Neuronal stem cell (in vitro differentiated cells): ENCODE data around the gene AKAP12.

Source experiments
- DNase-seq: peaks from one replicate; pipeline ENCODE4 v3.0.0-alpha.2; 2013; ENCODE audit warnings: low spot score
- H2AFZ ChIP-seq: one replicate; pipeline ENCODE4 v1.6.1; 2013; ENCODE audit warnings: mild to moderate bottlenecking, low read length, inconsistent platforms
- H2AK5ac ChIP-seq: 2 replicates; pipeline ENCODE4 v1.6.1; 2013; ENCODE audit warnings: low read depth, mild to moderate bottlenecking, inconsistent platforms, low read length, moderate library complexity, mixed read lengths
- H2BK120ac ChIP-seq: 2 replicates; pipeline ENCODE4 v1.6.1; 2013; ENCODE audit warnings: low read depth, mild to moderate bottlenecking, inconsistent platforms, low read length, moderate library complexity, mixed read lengths
- H2BK12ac ChIP-seq: one replicate; pipeline ENCODE4 v1.6.1; 2013; ENCODE audit warnings: low read length, inconsistent platforms
- H2BK15ac ChIP-seq: 2 replicates; pipeline ENCODE4 v1.6.1; 2013; ENCODE audit warnings: mild to moderate bottlenecking, low read length, inconsistent platforms, mixed read lengths
- H2BK5ac ChIP-seq: one replicate; pipeline ENCODE4 v1.6.1; 2013; ENCODE audit warnings: inconsistent platforms, mild to moderate bottlenecking, low read length, moderate library complexity
- H3K14ac ChIP-seq: one replicate; pipeline ENCODE4 v1.6.1; 2013; ENCODE audit warnings: low read length, inconsistent platforms
- H3K18ac ChIP-seq: 2 replicates; pipeline ENCODE4 v1.6.1; 2013; ENCODE audit warnings: low read length, inconsistent platforms
- H3K23ac ChIP-seq: 2 replicates; pipeline ENCODE4 v1.6.1; 2013; ENCODE audit warnings: low read depth, mild to moderate bottlenecking, mixed read lengths, low read length, inconsistent platforms; ENCODE audit not compliant: poor library complexity
- H3K27ac ChIP-seq: replicated peaks from 3 replicates; pipeline ENCODE4 v1.5.1; 2013; ENCODE audit warnings: low read length, inconsistent platforms
- H3K27me3 ChIP-seq, 3 experiments: 2 replicates each; pipeline ENCODE4 v1.6.1; 2013; ENCODE audit warnings: low read length in 3 of 3, mild to moderate bottlenecking in 2 of 3, inconsistent platforms in 1 of 3, low read depth in 1 of 3, mixed read lengths in 1 of 3, moderate library complexity in 1 of 3; ENCODE audit not compliant: control insufficient read depth in 3 of 3, insufficient read depth in 3 of 3
- H3K36me3 ChIP-seq, 2 donors: replicated peaks in 1 of 2; 2 replicates each; pipeline ENCODE4 v1.6.1; 2013; ENCODE audit warnings: low read length in 2 of 2; ENCODE audit not compliant: control insufficient read depth in 2 of 2, insufficient read depth in 2 of 2
- H3K4ac ChIP-seq: 2 replicates; pipeline ENCODE4 v1.6.1; 2013; ENCODE audit warnings: inconsistent platforms, mild to moderate bottlenecking, low read length, moderate library complexity
- H3K4me1 ChIP-seq, 2 donors: 1 replicate in 1 of 2; 2 replicates in 1 of 2; pipeline ENCODE4 v1.6.1; 2013; ENCODE audit warnings: low read length in 2 of 2, low read depth in 1 of 2; ENCODE audit not compliant: control insufficient read depth in 2 of 2, insufficient read depth in 1 of 2
- H3K4me2 ChIP-seq: one replicate; pipeline ENCODE4 v1.6.1; 2013; ENCODE audit warnings: mild to moderate bottlenecking, low read length, inconsistent platforms; ENCODE audit not compliant: insufficient read depth, poor library complexity, severe bottlenecking
- H3K4me3 ChIP-seq, 2 donors: 2 replicates each; pipeline ENCODE4 v1.5.1; 2013; ENCODE audit warnings: low read length in 2 of 2, mild to moderate bottlenecking in 2 of 2, inconsistent platforms in 1 of 2, moderate library complexity in 1 of 2
- H3K79me1 ChIP-seq: one replicate; pipeline ENCODE4 v1.6.1; 2013; ENCODE audit warnings: low read depth, mild to moderate bottlenecking, inconsistent platforms, low read length, moderate library complexity
- H3K9ac ChIP-seq: one replicate; pipeline ENCODE4 v1.6.1; 2013; ENCODE audit warnings: mild to moderate bottlenecking, low read depth, low read length, inconsistent platforms; ENCODE audit not compliant: poor library complexity
- H3K9me3 ChIP-seq, 2 donors: replicated peaks in 1 of 2; 2 replicates each; pipeline versions ENCODE3 to v1.6.1; 2013; ENCODE audit warnings: low read length in 2 of 2, mild to moderate bottlenecking in 2 of 2, inconsistent platforms in 1 of 2, low read depth in 1 of 2, mixed read lengths in 1 of 2, moderate library complexity in 1 of 2; ENCODE audit not compliant: control insufficient read depth in 2 of 2, insufficient read depth in 1 of 2
- H4K8ac ChIP-seq: one replicate; pipeline ENCODE4 v1.6.1; 2013; ENCODE audit warnings: low read depth, mild to moderate bottlenecking, inconsistent platforms, low read length, moderate library complexity
- H4K91ac ChIP-seq: one replicate; pipeline ENCODE4 v1.6.1; 2013; ENCODE audit warnings: low read length, low read depth, mild to moderate bottlenecking, inconsistent platforms; ENCODE audit not compliant: poor library complexity
- WGBS, 2 donors: extraction: QIAGEN DNeasy Blood & Tissue Kit; methylation state at CpG; one replicate each; pipeline ENCODE4 v1.1.7; 2013; ENCODE audit warnings: missing lambda C conversion rate in 2 of 2, mixed read lengths in 1 of 2; ENCODE audit not compliant: insufficient read length in 2 of 2, insufficient replicate concordance in 1 of 2; ENCODE audit errors: extremely low coverage in 2 of 2; 5-methylcytosine and 5-hydroxymethylcytosine counted together

The AKAP12 gene

DNA sequence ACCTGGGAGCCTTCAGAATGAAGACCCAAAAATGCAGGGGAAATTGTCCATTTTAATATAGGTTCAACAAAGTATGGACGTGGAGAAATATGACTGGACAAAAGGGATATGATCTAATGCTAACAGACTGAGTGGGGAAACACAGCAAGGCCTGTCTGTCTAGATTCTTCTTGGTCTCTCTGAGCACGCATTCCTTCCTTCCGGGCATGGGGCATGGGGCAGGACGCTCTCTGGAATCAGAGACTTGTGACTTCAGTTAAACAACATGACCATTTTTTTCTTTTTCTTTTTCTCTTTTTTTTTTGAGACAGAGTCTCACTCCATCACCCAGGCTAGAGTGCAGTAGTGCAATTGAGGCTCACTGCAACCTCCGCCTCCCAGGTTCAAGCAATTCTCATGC, 119.7 kb downstream of the AKAP12 start:
- H3K79me1 ChIP-seq: no peaks in the 10 kb centered on the region
- H3K9ac ChIP-seq: no peak overlapping the region
- no CpG with 5 or more reads among the region's 5 CpGs for WGBS, 2 donors
- H4K91ac ChIP-seq: no peak overlapping the region
- H3K14ac ChIP-seq: no peak overlapping the region
- no peak overlapping the region for H3K4ac ChIP-seq
- no peaks in the 10 kb centered on the region for H3K9me3 ChIP-seq
- H4K8ac ChIP-seq: no peak overlapping the region
- no peak overlapping the region for H3K27ac ChIP-seq
- H2AK5ac ChIP-seq: no peak overlapping the region
- H3K36me3 ChIP-seq: peaks cover 5 to 46% of the 10 kb centered on the region in 2 donors
- DNase-seq: no peak
- H2BK15ac ChIP-seq: no peak overlapping the region
- peaks cover 0 to 3% of the 10 kb centered on the region in 2 donors for H3K4me1 ChIP-seq
- no peak overlapping the region for H3K18ac ChIP-seq
- no peak overlapping the region for H2BK5ac ChIP-seq
- H2BK120ac ChIP-seq: no peak overlapping the region
- H2AFZ ChIP-seq: no peak overlapping the region
- no peak overlapping the region for H3K4me3 ChIP-seq
- no peaks in the 10 kb centered on the region for H3K27me3 ChIP-seq
- H3K4me2 ChIP-seq: no peak overlapping the region
- H3K23ac ChIP-seq: no peak overlapping the region
- H2BK12ac ChIP-seq: no peak overlapping the region

DNA sequence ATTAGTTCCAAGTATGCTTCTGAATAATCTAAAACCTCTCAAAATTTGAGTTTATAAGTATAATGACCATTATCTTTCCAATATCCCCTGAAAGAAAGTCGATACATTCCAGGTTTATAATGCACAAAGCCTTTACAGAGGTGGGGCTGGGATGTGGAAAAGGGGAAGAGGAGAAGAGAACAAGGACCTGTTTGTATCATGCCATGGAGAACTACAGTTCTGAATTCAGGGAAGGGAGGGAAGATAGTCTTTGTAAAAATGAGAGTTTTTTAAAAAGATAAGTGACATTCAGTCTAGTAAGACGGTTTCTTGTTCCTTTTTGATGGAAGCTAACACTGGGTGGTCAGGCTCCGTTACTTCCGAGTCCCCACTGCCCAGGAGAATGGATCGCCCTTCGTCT, 125.5 kb downstream of the AKAP12 start:
- no peak overlapping the region for H2AK5ac ChIP-seq
- H3K4ac ChIP-seq: no peak overlapping the region
- H3K4me3 ChIP-seq: no peak overlapping the region
- peaks cover 0 to 3% of the 10 kb centered on the region in 2 donors for H3K4me1 ChIP-seq
- H4K91ac ChIP-seq: no peak overlapping the region
- H4K8ac ChIP-seq: no peak overlapping the region
- WGBS, 2 donors: no CpG with 5 or more reads among the region's 6 CpGs
- no peak overlapping the region for H3K9ac ChIP-seq
- no peak overlapping the region for H3K4me2 ChIP-seq
- H2BK12ac ChIP-seq: no peak overlapping the region
- no peak overlapping the region for H2BK5ac ChIP-seq
- H3K23ac ChIP-seq: no peak overlapping the region
- peaks cover 2% of the 10 kb centered on the region for H3K79me1 ChIP-seq
- H3K27me3 ChIP-seq: no peaks in the 10 kb centered on the region
- H2BK15ac ChIP-seq: no peak overlapping the region
- no peaks in the 10 kb centered on the region for H3K9me3 ChIP-seq
- H3K27ac ChIP-seq: no peak overlapping the region
- DNase-seq: no peak
- H3K14ac ChIP-seq: no peak overlapping the region
- peaks cover 14 to 73% of the 10 kb centered on the region in 2 donors for H3K36me3 ChIP-seq
- no peak overlapping the region for H2BK120ac ChIP-seq
- H3K18ac ChIP-seq: no peak overlapping the region
- no peak overlapping the region for H2AFZ ChIP-seq

DNA sequence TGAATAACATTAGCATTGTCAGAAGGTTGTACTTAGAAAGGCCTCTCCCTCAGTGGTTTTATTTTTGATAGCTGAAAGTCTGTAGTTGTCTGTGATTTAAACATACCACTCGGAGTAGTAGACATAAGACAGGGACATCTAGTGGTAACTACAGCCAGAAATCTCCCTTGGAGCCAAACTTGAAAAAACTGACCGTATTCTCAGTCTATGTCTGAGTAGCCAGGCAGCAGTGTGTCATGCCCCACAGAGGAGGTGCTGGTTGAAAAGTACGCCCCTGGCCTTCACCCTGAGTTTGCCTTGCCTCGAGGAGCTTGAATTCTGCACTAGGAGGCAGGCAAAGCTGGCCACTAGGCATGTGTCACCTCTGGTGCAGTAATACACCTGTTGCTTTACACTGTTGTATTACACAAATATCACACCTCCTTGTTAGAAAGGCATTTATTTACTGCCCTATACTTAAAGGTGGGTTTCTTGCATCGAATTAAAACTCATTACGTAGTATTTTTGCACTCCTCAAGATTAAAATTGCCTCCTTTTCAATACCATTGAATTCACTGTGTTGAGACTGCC, 130.8 kb downstream of the AKAP12 start:
- no peak overlapping the region for H3K9ac ChIP-seq
- H2BK15ac ChIP-seq: no peak overlapping the region
- peaks cover 2 to 15% of the 10 kb centered on the region in 2 donors for H3K4me1 ChIP-seq
- no peak overlapping the region for H2BK120ac ChIP-seq
- H3K4me2 ChIP-seq: no peak overlapping the region
- peaks cover 2% of the 10 kb centered on the region for H3K79me1 ChIP-seq
- H4K8ac ChIP-seq: no peak overlapping the region
- H3K27me3 ChIP-seq: no peaks in the 10 kb centered on the region
- no peak overlapping the region for H3K14ac ChIP-seq
- H2AK5ac ChIP-seq: no peak overlapping the region
- no CpG with 5 or more reads among the region's 6 CpGs for WGBS, 2 donors
- DNase-seq: no peak
- no peak overlapping the region for H2AFZ ChIP-seq
- no peak overlapping the region for H3K4ac ChIP-seq
- no peaks in the 10 kb centered on the region for H3K9me3 ChIP-seq
- no peak overlapping the region for H4K91ac ChIP-seq
- no peak overlapping the region for H3K27ac ChIP-seq
- H2BK5ac ChIP-seq: no peak overlapping the region
- H3K4me3 ChIP-seq: no peak overlapping the region
- peaks cover 17 to 60% of the 10 kb centered on the region in 2 donors for H3K36me3 ChIP-seq
- no peak overlapping the region for H3K18ac ChIP-seq
- no peak overlapping the region for H3K23ac ChIP-seq
- no peak overlapping the region for H2BK12ac ChIP-seq

DNA sequence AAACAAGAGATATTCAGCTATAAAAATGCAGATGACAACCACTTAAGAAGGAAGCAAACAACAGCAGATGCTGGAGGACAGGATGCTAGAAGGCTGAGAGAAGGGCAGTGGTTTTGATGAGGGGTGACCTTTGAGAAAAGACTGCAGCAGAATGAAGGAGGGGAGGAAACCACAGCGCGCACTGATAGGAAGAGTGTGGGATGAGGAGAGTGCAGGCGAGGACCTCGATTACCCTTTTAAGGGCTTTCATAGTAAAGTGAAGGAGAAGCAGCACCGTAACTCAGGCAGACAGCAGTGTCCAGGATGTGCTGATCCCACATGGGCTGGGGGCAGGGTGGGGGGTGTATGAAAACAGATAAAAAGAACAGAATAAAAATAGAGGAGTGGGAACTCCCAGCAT, 132.4 kb downstream of the AKAP12 start:
- Histone ChIP-seq H2BK5ac (no peak overlapping the region), H3K23ac (no peak overlapping the region), H3K79me1 (peaks cover 2% of the 10 kb centered on the region), H3K4me3 (no peak overlapping the region), H3K9me3 (peaks cover 0 to 6% of the 10 kb centered on the region in 2 donors), H3K4ac (no peak overlapping the region), H2BK120ac (no peak overlapping the region), H3K14ac (no peak overlapping the region), H4K91ac (no peak overlapping the region), H4K8ac (no peak overlapping the region), H3K27ac (no peak overlapping the region), H3K27me3 (no peaks in the 10 kb centered on the region), H2BK15ac (no peak overlapping the region), H3K18ac (no peak overlapping the region), H2BK12ac (no peak overlapping the region), H2AK5ac (no peak overlapping the region), H3K9ac (no peak overlapping the region), H3K4me1 (peaks cover 2 to 18% of the 10 kb centered on the region in 2 donors), H3K36me3 (peaks cover 9 to 46% of the 10 kb centered on the region in 2 donors), H3K4me2 (no peak overlapping the region), H2AFZ (no peak overlapping the region)
- no peak for DNase-seq
- no CpG with 5 or more reads among the region's 5 CpGs for WGBS, 2 donors
